ENCODE results near the gene RDH16. TPM values are rescaled to one million over a fixed set of nuclear protein-coding genes. Genes with fewer than 3 reads are reported as not detected.
"Not testable (repeated sequence)": the region's sequence is repeated elsewhere in the genome, so short reads cannot be mapped to it uniquely, and the experiment has no call there.

RDH16 gene
- total RNA-seq, 1 experiment from 2014 or later: 0.59 TPM

GRCh38 chr12:56918139-56918538 is 39.3 kb downstream of the RDH16 start:
- intact Hi-C loops (cut with micrococcal nuclease); BruUV-seq (replicated peaks); POLR2A ChIA-PET; H3K27ac ChIP-seq (ENCODE audit: low read depth, low read length); H3K27me3 ChIP-seq (ENCODE audit: insufficient read depth, low read length); H3K79me2 ChIP-seq (ENCODE audit: insufficient read depth, low read length); H3K4me1 ChIP-seq (ENCODE audit: control insufficient read depth in 1 of 2, insufficient read depth in 2 of 2, low read length in 2 of 2); H3K9ac ChIP-seq (ENCODE audit: low read length); H3K4me2 ChIP-seq (ENCODE audit: low read length); CTCF ChIA-PET; ATAC-seq; H3K36me3 ChIP-seq (ENCODE audit: control insufficient read depth in 1 of 2, insufficient read depth in 2 of 2, low read length in 2 of 2); H3K4me3 ChIP-seq (replicated peaks in 1 of 2; ENCODE audit: low read depth in 1 of 2, low read length in 2 of 2); DNase-seq (ENCODE audit: low read depth, low spot score); H3K9me3 ChIP-seq (ENCODE audit: control insufficient read depth in 1 of 2, insufficient read depth in 1 of 2, low read depth in 1 of 2, low read length in 2 of 2); H2AFZ ChIP-seq (ENCODE audit: low read depth, low read length, poor library complexity, severe bottlenecking); RAD21 ChIA-PET (ENCODE audit: low non-redundant PET in 1 of 2, low total read pairs in 2 of 2, uncharacterized antibody in 2 of 2, unreplicated experiment in 2 of 2); H3K9me2 ChIP-seq (ENCODE audit: insufficient read depth); H4K20me1 ChIP-seq (ENCODE audit: insufficient read depth): not testable (repeated sequence)

GRCh38 chr12:56916996-56917333 is 40.4 kb downstream of the RDH16 start:
- H3K36me3 ChIP-seq (ENCODE audit: control insufficient read depth in 1 of 2, insufficient read depth in 2 of 2, low read length in 2 of 2): no peaks in the 10 kb centered on the region
- H3K4me3 ChIP-seq (replicated peaks in 1 of 2; ENCODE audit: low read depth in 1 of 2, low read length in 2 of 2): no peak overlapping the region
- ChIA-PET CTCF (no interaction called here), RAD21 (ENCODE audit: low non-redundant PET in 1 of 2, low total read pairs in 2 of 2, uncharacterized antibody in 2 of 2, unreplicated experiment in 2 of 2) (no interaction called here), POLR2A (no interaction called here)
- H3K4me2 ChIP-seq (ENCODE audit: low read length): no peak overlapping the region
- H3K9me3 ChIP-seq (ENCODE audit: control insufficient read depth in 1 of 2, insufficient read depth in 1 of 2, low read depth in 1 of 2, low read length in 2 of 2): no peaks in the 10 kb centered on the region
- H2AFZ ChIP-seq (ENCODE audit: low read depth, low read length, poor library complexity, severe bottlenecking): no peak overlapping the region
- no peak overlapping the region for H3K27ac ChIP-seq (ENCODE audit: low read depth, low read length)
- H3K79me2 ChIP-seq (ENCODE audit: insufficient read depth, low read length): no peaks in the 10 kb centered on the region
- no peak for TF ChIP-seq POLR2AphosphoS5 (IDR thresholded peaks at IDR 0.05; ENCODE audit: low read depth, low read length)
- no peak for TF ChIP-seq YY1 (IDR thresholded peaks at IDR 0.05; ENCODE audit: extremely low read depth, insufficient replicate concordance, low read depth, low read length)
- TF ChIP-seq MAX (IDR thresholded peaks at IDR 0.05): no peak
- TF ChIP-seq SRF (IDR thresholded peaks at IDR 0.05; ENCODE audit: low read depth): no peak
- intact Hi-C loops (cut with micrococcal nuclease): no loop called here
- no TSS peak for BruUV-seq (replicated peaks)
- H3K9me2 ChIP-seq (ENCODE audit: insufficient read depth): no peaks in the 10 kb centered on the region
- DNase-seq (ENCODE audit: low read depth, low spot score): no peak
- H3K27me3 ChIP-seq (ENCODE audit: insufficient read depth, low read length): no peaks in the 10 kb centered on the region
- ATAC-seq: no peak
- H4K20me1 ChIP-seq (ENCODE audit: insufficient read depth): no peaks in the 10 kb centered on the region
- H3K9ac ChIP-seq (ENCODE audit: low read length): no peak overlapping the region
- no peaks in the 10 kb centered on the region for H3K4me1 ChIP-seq (ENCODE audit: control insufficient read depth in 1 of 2, insufficient read depth in 2 of 2, low read length in 2 of 2)
